ENCODE data around the gene CLP1.
"Not testable (repeated sequence)": the region's sequence is repeated elsewhere in the genome, so short reads cannot be mapped to it uniquely, and the experiment has no call there.

Gene CLP1

GRCh38 chr11:57640068-57640800, 17.3 kb upstream of the CLP1 start:
- DNase-seq = no peak

- peak in 25 of 58 donors; percentile 7 to 72 (median 20) for DNase-seq
These were observed 16.4 kb upstream of the CLP1 start for GRCh38 chr11:57641011-57641807.

- DNase-seq = no peak
These were observed 13.8 kb upstream of the CLP1 start for GRCh38 chr11:57643802-57644201.

- peak in 55 of 58 donors; percentile 10 to 87 (median 58) for DNase-seq
These were observed 12.5 kb upstream of the CLP1 start for GRCh38 chr11:57644748-57645688.

GRCh38 chr11:57645689-57646085, 11.9 kb upstream of the CLP1 start:
- DNase-seq = no peak

- DNase-seq = no peak
These were observed 11.3 kb upstream of the CLP1 start for GRCh38 chr11:57646194-57646798.

GRCh38 chr11:57646799-57647303, 10.7 kb upstream of the CLP1 start:
- DNase-seq = peak in 2 of 58 donors; percentile 7 to 8

GRCh38 chr11:57647372-57647771, 10.2 kb upstream of the CLP1 start:
- DNase-seq = peak in 7 of 58 donors; percentile 3 to 36 (median 12)

GRCh38 chr11:57647960-57648800, 9.4 kb upstream of the CLP1 start:
- peak in 39 of 58 donors; percentile 9 to 82 (median 40) for DNase-seq

GRCh38 chr11:57648801-57649735, 8.5 kb upstream of the CLP1 start:
- DNase-seq = peak in 35 of 58 donors; percentile 12 to 72 (median 42)

GRCh38 chr11:57649826-57650738, 7.5 kb upstream of the CLP1 start, which contains the start of gene YPEL4:
TSS of gene YPEL4 (minus strand) at chr11:57649912. CDS start at chr11:57647107, 2,805 bp downstream.
- peak; percentile 18 to 91 (median 82) for DNase-seq

- no peak for DNase-seq
These were observed 6.8 kb upstream of the CLP1 start for GRCh38 chr11:57650739-57651090.

GRCh38 chr11:57651408-57651807, 6.2 kb upstream of the CLP1 start:
- no peak for DNase-seq

GRCh38 chr11:57652230-57652629, 5.3 kb upstream of the CLP1 start:
- not testable (repeated sequence) for DNase-seq

- no peak for DNase-seq
These were observed 4.9 kb upstream of the CLP1 start for GRCh38 chr11:57652662-57653061.

GRCh38 chr11:57653163-57653562, 4.4 kb upstream of the CLP1 start:
- no peak for DNase-seq

GRCh38 chr11:57656885-57657193, 723 bp upstream of the CLP1 start:
- no peak for DNase-seq

- DNase-seq = peak in 1 of 58 donors; percentile 4
These were observed 430 bp downstream of the CLP1 start for GRCh38 chr11:57658023-57658361.

All from anterior cingulate cortex (tissue), 58 donors.